ENCODE data around the gene RNASE3.
"Not testable (repeated sequence)": the region's sequence is repeated elsewhere in the genome, so short reads cannot be mapped to it uniquely, and the experiment has no call there.

Gene RNASE3

DNA sequence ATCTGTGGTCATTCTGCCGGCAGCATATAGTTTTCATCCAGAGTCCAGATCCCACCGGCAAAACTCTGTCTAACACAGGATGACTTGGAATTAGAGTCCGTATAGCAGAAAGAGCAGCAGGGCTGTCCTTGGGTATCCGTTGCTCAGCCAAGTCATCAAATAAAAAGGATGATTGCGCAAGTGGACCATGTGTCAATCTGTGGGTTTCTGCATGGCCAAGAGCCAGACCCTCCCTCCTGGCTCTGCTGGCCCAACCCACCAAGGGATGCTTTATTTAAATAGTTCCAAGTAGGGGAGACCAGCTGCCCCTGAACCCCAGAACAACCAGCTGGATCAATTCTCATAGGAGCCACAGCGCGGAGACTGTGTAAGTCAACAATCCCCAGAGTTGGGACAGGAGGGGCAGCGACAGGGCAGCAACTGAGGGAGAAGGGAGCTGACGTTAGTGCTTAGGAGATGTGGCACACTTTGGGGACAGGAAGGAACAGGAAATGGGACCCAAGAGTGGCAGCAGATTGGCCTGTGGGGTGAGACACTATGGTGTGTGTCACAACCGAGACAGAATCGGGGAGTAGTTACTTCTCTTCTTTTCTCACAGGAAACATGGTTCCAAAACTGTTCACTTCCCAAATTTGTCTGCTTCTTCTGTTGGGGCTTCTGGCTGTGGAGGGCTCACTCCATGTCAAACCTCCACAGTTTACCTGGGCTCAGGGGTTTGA, 28.0 kb downstream of the RNASE3 start:
- DNase-seq (ENCODE audit: low read depth), result not testable (repeated sequence)

DNA sequence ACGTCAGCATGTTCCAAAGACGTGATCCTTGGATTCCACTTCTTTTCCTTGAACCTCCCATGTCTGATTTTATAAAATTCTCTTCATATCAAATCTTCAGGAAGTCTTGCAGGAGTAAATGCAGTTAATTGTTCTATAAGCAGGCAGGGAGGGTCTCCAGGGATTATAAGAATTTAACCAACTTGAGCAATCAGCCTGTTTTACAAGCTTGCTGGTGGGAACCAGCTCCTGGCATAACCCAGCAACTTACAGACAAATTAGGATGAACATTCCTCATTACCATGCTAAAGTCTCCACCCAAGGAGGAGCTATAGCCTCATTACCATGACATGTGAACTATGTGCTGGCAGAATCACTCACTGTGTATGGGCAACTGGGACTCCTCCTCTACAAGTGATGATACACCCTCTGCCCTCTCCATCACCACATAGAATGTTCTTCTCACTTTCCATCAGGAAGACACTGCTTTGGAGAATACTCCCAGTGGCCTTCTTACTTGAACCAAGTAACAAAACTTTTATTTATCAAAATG, 32.6 kb downstream of the RNASE3 start:
- DNase-seq (ENCODE audit: low read depth), result not testable (repeated sequence)

DNA sequence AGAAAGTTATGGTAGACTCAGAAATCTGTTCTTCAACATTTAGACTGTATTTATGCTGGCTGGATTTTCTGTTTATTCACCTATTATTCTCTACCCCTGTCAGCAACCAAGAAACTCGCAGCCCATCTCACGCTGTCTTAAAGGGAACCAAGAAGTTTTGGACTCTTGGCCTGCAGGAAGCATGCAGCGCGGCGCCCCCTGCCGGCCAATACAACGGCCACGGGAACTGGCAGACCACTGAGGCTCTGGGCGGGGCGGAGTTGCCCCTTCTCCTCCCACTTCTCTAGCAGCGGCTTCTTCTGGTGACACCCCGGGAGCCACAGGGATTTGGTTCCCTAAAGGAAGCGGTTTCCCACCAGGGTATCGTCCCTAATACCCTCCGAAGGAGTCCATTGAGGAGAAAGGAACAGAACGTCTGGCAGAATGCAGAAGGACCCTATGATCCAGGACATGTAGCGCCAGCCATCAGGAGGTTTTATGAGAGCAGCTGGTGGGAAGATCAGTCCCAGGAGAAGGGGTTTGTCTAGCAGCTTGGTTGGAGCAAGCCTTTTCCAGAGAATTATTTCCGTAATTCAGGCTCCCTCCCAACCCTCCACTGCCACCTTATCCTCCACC, 43.1 kb downstream of the RNASE3 start:
- DNase-seq (ENCODE audit: low read depth), result peak; percentile 35

DNA sequence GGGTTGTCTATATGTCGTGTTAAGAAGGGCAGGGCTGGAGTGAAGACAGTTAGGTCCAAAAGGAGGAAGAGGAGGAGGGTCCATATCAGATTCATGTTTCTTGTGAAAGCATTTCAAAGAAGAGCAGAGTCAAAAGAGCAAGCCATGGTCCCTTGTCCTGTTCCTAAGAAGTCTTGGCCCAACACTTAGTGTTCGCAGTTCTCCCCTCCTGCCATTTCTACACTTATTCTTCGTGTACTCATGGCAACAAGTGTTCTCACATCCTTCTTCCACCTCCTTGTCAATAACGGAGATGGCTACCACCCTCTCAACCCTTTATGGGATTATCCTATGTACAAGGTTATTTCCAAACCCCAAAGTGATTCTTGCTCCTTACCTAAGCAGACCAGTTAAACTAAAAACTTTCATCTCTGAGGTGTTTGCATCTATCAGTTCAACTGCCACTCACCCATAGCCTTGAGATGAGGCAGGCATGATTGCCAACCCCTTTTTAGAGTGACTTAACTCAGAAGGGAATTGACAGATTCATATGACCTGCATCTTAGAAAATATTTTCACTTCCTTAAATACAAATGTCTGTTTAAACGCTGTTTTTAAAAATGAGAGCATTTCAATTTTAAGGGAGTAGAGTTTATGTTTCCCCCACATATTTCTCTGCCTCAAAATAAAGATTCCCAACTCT, 44.3 kb downstream of the RNASE3 start:
- no peak for DNase-seq (ENCODE audit: low read depth)
